Ectodermal cell (in vitro differentiated cells): Measurements from ENCODE around the gene NT5DC1.

Experiments used
- H3K27ac ChIP-seq: 2 replicates; pipeline ENCODE4 v1.7.0; 2013; ENCODE audit warnings: mild to moderate bottlenecking, low read depth, low read length; ENCODE audit not compliant: insufficient read depth, poor library complexity, severe bottlenecking
- H3K27me3 ChIP-seq: 2 replicates; pipeline ENCODE4 v1.7.0; 2013; ENCODE audit warnings: mild to moderate bottlenecking, low read length; ENCODE audit not compliant: insufficient read depth, control insufficient read depth, poor library complexity, severe bottlenecking
- H3K36me3 ChIP-seq: one replicate; pipeline ENCODE4 v1.7.0; 2013; ENCODE audit warnings: low read length; ENCODE audit not compliant: control insufficient read depth, insufficient read depth
- H3K4me1 ChIP-seq: one replicate; pipeline ENCODE4 v1.7.0; 2013; ENCODE audit warnings: low read length; ENCODE audit not compliant: control insufficient read depth, insufficient read depth
- H3K4me3 ChIP-seq: 2 replicates; pipeline ENCODE4 v1.7.0; 2013; ENCODE audit warnings: low read depth, low read length, control low read depth; ENCODE audit not compliant: insufficient read depth
- H3K9me3 ChIP-seq: 2 replicates; pipeline ENCODE4 v1.7.0; 2013; ENCODE audit warnings: mild to moderate bottlenecking, low read length, moderate library complexity; ENCODE audit not compliant: control insufficient read depth
- WGBS, 2 experiments: methylation state at CpG; one replicate each; pipeline ENCODE4 v1.1.7; 2013; ENCODE audit warnings: missing lambda C conversion rate in 2 of 2; 5-methylcytosine and 5-hydroxymethylcytosine counted together

Gene NT5DC1

DNA sequence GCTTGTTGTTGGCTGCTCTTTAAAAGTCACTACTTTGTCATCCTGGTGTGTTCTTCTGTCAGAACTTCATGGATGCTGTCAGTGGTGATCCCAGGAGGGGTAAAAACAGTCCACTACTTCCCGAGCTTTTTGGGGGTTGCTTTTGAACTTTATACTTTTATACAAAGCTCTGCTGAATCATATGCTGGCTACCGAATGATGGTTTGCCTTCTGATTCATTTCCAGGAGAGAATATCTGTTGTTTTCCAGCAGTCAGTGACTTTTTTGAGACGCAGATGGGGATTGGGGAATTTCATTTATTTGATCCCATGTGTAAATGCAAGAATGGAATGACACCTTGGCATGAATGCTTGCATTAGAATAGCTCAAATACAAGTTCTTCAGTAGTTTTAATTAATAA, 58.0 kb downstream of the NT5DC1 start:
- Histone ChIP-seq H3K36me3 (no peaks in the 10 kb centered on the region), H3K27ac (no peak overlapping the region), H3K27me3 (no peaks in the 10 kb centered on the region), H3K4me1 (no peaks in the 10 kb centered on the region), H3K9me3 (no peaks in the 10 kb centered on the region), H3K4me3 (no peak overlapping the region)
- 76 to 93% methylated on average over 3 of the region's 3 CpGs for WGBS, 2 experiments

- H3K27me3 ChIP-seq, result no peaks in the 10 kb centered on the region
- H3K27ac ChIP-seq, result no peak overlapping the region
- WGBS, 2 experiments, result 92 to 94% methylated on average over 3 of the region's 3 CpGs
- H3K36me3 ChIP-seq, result no peaks in the 10 kb centered on the region
- H3K9me3 ChIP-seq, result no peaks in the 10 kb centered on the region
- no peak overlapping the region for H3K4me3 ChIP-seq
- H3K4me1 ChIP-seq, result no peaks in the 10 kb centered on the region
Observed at GRCh38 chr6:116159782-116160524, 59.3 kb downstream of the NT5DC1 start.

DNA sequence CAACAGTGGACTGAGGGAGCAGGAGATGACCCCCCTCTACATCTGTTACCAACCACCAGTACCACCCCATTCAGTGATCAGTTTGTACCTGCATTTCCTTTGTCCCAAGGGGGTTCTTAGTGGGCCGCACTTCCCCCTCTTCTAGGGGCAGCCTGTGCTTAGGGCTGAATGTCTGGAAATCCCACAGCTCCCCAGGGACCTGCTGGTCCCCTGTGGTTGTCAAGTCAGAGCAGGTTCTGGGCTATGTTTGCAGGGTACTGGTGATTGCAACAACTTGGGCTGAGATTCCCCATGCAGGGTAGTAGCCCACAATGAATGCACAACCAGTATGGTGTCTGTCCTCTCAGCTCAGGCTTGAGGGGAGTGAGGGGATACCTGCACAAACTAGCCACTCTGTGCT, 64.9 kb downstream of the NT5DC1 start:
- Histone ChIP-seq H3K4me1 (no peaks in the 10 kb centered on the region), H3K36me3 (no peaks in the 10 kb centered on the region), H3K4me3 (no peak overlapping the region), H3K9me3 (no peaks in the 10 kb centered on the region), H3K27me3 (no peaks in the 10 kb centered on the region), H3K27ac (no peak overlapping the region)
- 87 to 94% methylated on average over 1 of the region's 1 CpG for WGBS, 2 experiments

- no peaks in the 10 kb centered on the region for H3K9me3 ChIP-seq
- no peaks in the 10 kb centered on the region for H3K36me3 ChIP-seq
- 94 to 100% methylated on average over 1 of the region's 1 CpG for whole genome bisulfite sequencing, 2 experiments
- no peaks in the 10 kb centered on the region for H3K27me3 ChIP-seq
- no peak overlapping the region for H3K27ac ChIP-seq
- no peak overlapping the region for H3K4me3 ChIP-seq
- no peaks in the 10 kb centered on the region for H3K4me1 ChIP-seq
Observed at GRCh38 chr6:116166369-116166768, 65.7 kb downstream of the NT5DC1 start.

GRCh38 chr6:116168148-116168547, 67.5 kb downstream of the NT5DC1 start:
- Histone ChIP-seq H3K4me3 (no peak overlapping the region), H3K9me3 (no peaks in the 10 kb centered on the region), H3K27me3 (no peaks in the 10 kb centered on the region), H3K36me3 (no peaks in the 10 kb centered on the region), H3K27ac (no peak overlapping the region), H3K4me1 (no peaks in the 10 kb centered on the region)
- 100% methylated on average over 1 of the region's 1 CpG; no CpG with 5 or more reads in 1 of the 2 experiments for WGBS, 2 experiments

- WGBS, 2 experiments, result 95 to 100% methylated on average over 2 of the region's 2 CpGs
- Histone ChIP-seq H3K9me3 (no peaks in the 10 kb centered on the region), H3K36me3 (no peaks in the 10 kb centered on the region), H3K27me3 (no peaks in the 10 kb centered on the region), H3K27ac (no peak overlapping the region), H3K4me3 (no peak overlapping the region), H3K4me1 (no peaks in the 10 kb centered on the region)
Observed at GRCh38 chr6:116169880-116170279, 69.2 kb downstream of the NT5DC1 start.

- Histone ChIP-seq H3K27me3 (no peaks in the 10 kb centered on the region), H3K4me3 (no peak overlapping the region), H3K36me3 (no peaks in the 10 kb centered on the region), H3K27ac (no peak overlapping the region), H3K4me1 (no peaks in the 10 kb centered on the region), H3K9me3 (no peaks in the 10 kb centered on the region)
- 93 to 97% methylated on average over 4 to 5 of the region's 5 CpGs for WGBS, 2 experiments
Observed at GRCh38 chr6:116170358-116171057, 69.9 kb downstream of the NT5DC1 start.

DNA sequence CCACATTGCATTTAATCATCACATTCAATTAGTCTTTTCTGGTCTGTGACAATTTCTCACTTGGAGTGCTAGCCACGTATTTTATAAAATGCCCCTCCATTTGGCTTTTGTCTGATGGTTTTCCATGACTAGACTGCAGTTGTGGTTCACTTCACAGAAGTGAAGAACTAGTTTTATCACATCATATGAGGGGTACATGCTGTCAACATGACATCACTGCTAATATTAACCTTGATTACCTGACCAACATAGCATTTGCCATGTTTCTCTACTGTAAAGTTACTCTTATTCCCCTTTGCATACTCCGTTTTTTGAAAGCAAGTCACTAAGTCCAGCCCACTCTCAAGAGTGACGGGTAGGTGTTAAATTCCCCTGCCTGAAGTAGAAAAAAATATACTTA, 73.3 kb downstream of the NT5DC1 start:
- WGBS, 2 experiments, result 63 to 100% methylated on average over 1 to 3 of the region's 3 CpGs
- H3K27ac ChIP-seq, result no peak overlapping the region
- no peak overlapping the region for H3K4me3 ChIP-seq
- H3K4me1 ChIP-seq, result no peaks in the 10 kb centered on the region
- H3K27me3 ChIP-seq, result no peaks in the 10 kb centered on the region
- no peaks in the 10 kb centered on the region for H3K9me3 ChIP-seq
- H3K36me3 ChIP-seq, result no peaks in the 10 kb centered on the region

DNA sequence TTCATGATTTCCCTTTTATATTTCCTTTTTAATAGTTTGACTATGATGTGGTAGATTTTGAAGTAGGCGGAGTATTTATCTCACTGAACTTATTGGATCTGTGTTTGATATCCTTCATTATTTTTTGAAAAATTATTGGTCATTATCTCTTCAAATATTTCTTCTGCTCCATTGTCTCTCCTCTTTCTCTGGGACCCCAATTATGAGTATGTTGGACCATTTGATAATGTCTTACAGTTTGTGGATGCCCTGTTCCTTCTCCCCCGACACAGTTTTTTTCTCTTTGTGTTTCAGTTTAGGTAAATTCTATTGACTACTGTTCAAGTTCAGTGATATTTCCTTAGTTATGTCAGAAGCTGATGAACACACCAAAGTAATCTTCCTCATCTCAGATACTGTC, 74.7 kb downstream of the NT5DC1 start:
- Histone ChIP-seq H3K27me3 (no peaks in the 10 kb centered on the region), H3K36me3 (no peaks in the 10 kb centered on the region), H3K4me3 (no peak overlapping the region), H3K9me3 (no peaks in the 10 kb centered on the region), H3K4me1 (no peaks in the 10 kb centered on the region), H3K27ac (no peak overlapping the region)
- WGBS, 2 experiments, result 92% methylated on average over 1 of the region's 2 CpGs; no CpG with 5 or more reads in 1 of the 2 experiments

- no peaks in the 10 kb centered on the region for H3K27me3 ChIP-seq
- H3K27ac ChIP-seq, result no peak overlapping the region
- no peaks in the 10 kb centered on the region for H3K4me1 ChIP-seq
- no peaks in the 10 kb centered on the region for H3K9me3 ChIP-seq
- no peaks in the 10 kb centered on the region for H3K36me3 ChIP-seq
- no peak overlapping the region for H3K4me3 ChIP-seq
- WGBS, 2 experiments, result 63 to 77% methylated on average over 1 of the region's 2 CpGs
Observed at GRCh38 chr6:116176596-116176995, 75.9 kb downstream of the NT5DC1 start.
